Measurements from ENCODE around the gene TMEM11.

Gene TMEM11

GRCh38 chr17:21202512-21202911, 11.4 kb downstream of the TMEM11 start:
- Histone ChIP-seq H3K36me3 (replicated peaks) (peaks cover 17% of the 10 kb centered on the region), H3K27me3 (replicated peaks) (no peaks in the 10 kb centered on the region), H3K4me3 (ENCODE audit: low read depth, low read length) (no peak overlapping the region), H3K27ac (no peak overlapping the region)
- DNase-seq: no peak
- no peak for TF ChIP-seq CTCF (IDR thresholded peaks at IDR 0.05; ENCODE audit: low read depth, low read length, missing control alignments)
- in situ Hi-C loops (cut with HindIII; ENCODE audit: low pct_ligation_motif_present, low sequenced_read_pairs): no loop called here

GRCh38 chr17:21201874-21202273, 12.1 kb downstream of the TMEM11 start:
- no peak for DNase-seq
- in situ Hi-C loops (cut with HindIII; ENCODE audit: low pct_ligation_motif_present, low sequenced_read_pairs): no loop called here
- peaks cover 22% of the 10 kb centered on the region for H3K36me3 ChIP-seq (replicated peaks)
- no peak for TF ChIP-seq CTCF (IDR thresholded peaks at IDR 0.05; ENCODE audit: low read depth, low read length, missing control alignments)
- no peaks in the 10 kb centered on the region for H3K27me3 ChIP-seq (replicated peaks)
- H3K27ac ChIP-seq: no peak overlapping the region
- no peak overlapping the region for H3K4me3 ChIP-seq (ENCODE audit: low read depth, low read length)

- H3K27ac ChIP-seq: no peak overlapping the region
- in situ Hi-C loops (cut with HindIII; ENCODE audit: low pct_ligation_motif_present, low sequenced_read_pairs): no loop called here
- H3K36me3 ChIP-seq (replicated peaks): peaks cover 23% of the 10 kb centered on the region
- no peak overlapping the region for H3K4me3 ChIP-seq (ENCODE audit: low read depth, low read length)
- TF ChIP-seq CTCF (IDR thresholded peaks at IDR 0.05; ENCODE audit: low read depth, low read length, missing control alignments): no peak
- H3K27me3 ChIP-seq (replicated peaks): no peaks in the 10 kb centered on the region
- DNase-seq: no peak
Observed at GRCh38 chr17:21201298-21201595, 12.7 kb downstream of the TMEM11 start.

- TF ChIP-seq CTCF (IDR thresholded peaks at IDR 0.05; ENCODE audit: low read depth, low read length, missing control alignments): no peak
- no peak for DNase-seq
- in situ Hi-C loops (cut with HindIII; ENCODE audit: low pct_ligation_motif_present, low sequenced_read_pairs): no loop called here
- no peak overlapping the region for H3K4me3 ChIP-seq (ENCODE audit: low read depth, low read length)
- no peaks in the 10 kb centered on the region for H3K27me3 ChIP-seq (replicated peaks)
- peaks cover 23% of the 10 kb centered on the region for H3K36me3 ChIP-seq (replicated peaks)
- H3K27ac ChIP-seq: no peak overlapping the region
Observed at GRCh38 chr17:21200590-21201297, 13.2 kb downstream of the TMEM11 start.

GRCh38 chr17:21199856-21200255, 14.1 kb downstream of the TMEM11 start:
- Histone ChIP-seq H3K36me3 (replicated peaks) (peaks cover 23% of the 10 kb centered on the region), H3K27me3 (replicated peaks) (no peaks in the 10 kb centered on the region), H3K4me3 (ENCODE audit: low read depth, low read length) (no peak overlapping the region), H3K27ac (no peak overlapping the region)
- no peak for DNase-seq
- in situ Hi-C loops (cut with HindIII; ENCODE audit: low pct_ligation_motif_present, low sequenced_read_pairs): no loop called here
- no peak for TF ChIP-seq CTCF (IDR thresholded peaks at IDR 0.05; ENCODE audit: low read depth, low read length, missing control alignments)

- TF ChIP-seq CTCF (IDR thresholded peaks at IDR 0.05; ENCODE audit: low read depth, low read length, missing control alignments): no peak
- peaks cover 23% of the 10 kb centered on the region for H3K36me3 ChIP-seq (replicated peaks)
- H3K4me3 ChIP-seq (ENCODE audit: low read depth, low read length): no peak overlapping the region
- peak; percentile 72 for DNase-seq
- no peak overlapping the region for H3K27ac ChIP-seq
- H3K27me3 ChIP-seq (replicated peaks): no peaks in the 10 kb centered on the region
- in situ Hi-C loops (cut with HindIII; ENCODE audit: low pct_ligation_motif_present, low sequenced_read_pairs): no loop called here
Observed at GRCh38 chr17:21199311-21199710, 14.7 kb downstream of the TMEM11 start.
